Common myeloid progenitor, CD34-positive (primary cell): ENCODE measurements around the gene SELENOM.
"Not testable (repeated sequence)": the region's sequence is repeated elsewhere in the genome, so short reads cannot be mapped to it uniquely, and the experiment has no call there.

ENCODE experiments used
- CTCF ChIA-PET: fragments of 350-600 bp; sonication (Branson Sonifier 250); formaldehyde crosslinking; loops from one replicate; lab custom pipeline; 2021; ENCODE audit warnings: antibody characterized with exemption; lab: Charles Lee
- POLR2A ChIA-PET: fragments of 350-600 bp; sonication (Branson Sonifier 250); formaldehyde crosslinking; loops from one replicate; lab custom pipeline; 2021; ENCODE audit warnings: antibody characterized with exemption; lab: Charles Lee
- DNase-seq, 3 donors: peaks; one replicate each; pipeline versions ENCODE4 v3.0.0 to v3.0.0-alpha.2; 2013
- H3K27ac ChIP-seq, 2 experiments: 1 replicate in 1 of 2; 2 replicates in 1 of 2; pipeline ENCODE4 v1.7.0; 2013; ENCODE audit warnings: inconsistent platforms in 2 of 2, low read length in 2 of 2, mild to moderate bottlenecking in 2 of 2, low read depth in 1 of 2, moderate library complexity in 1 of 2; ENCODE audit not compliant: severe bottlenecking in 2 of 2, insufficient read depth in 1 of 2, poor library complexity in 1 of 2
- H3K27me3 ChIP-seq, 5 experiments: replicated peaks in 2 of 5; 1 replicate in 3 of 5; 2 replicates in 2 of 5; pipeline versions ENCODE4 v1.6.1 to v1.7.0; 2013; ENCODE audit warnings: low read length in 4 of 5, mild to moderate bottlenecking in 2 of 5, moderate library complexity in 2 of 5, inconsistent platforms in 1 of 5; ENCODE audit not compliant: insufficient read depth in 5 of 5, control insufficient read depth in 4 of 5
- H3K36me3 ChIP-seq, 4 experiments: 1 replicate in 2 of 4; 2 replicates in 2 of 4; pipeline versions ENCODE4 v1.6.1 to v1.7.0; 2013; ENCODE audit warnings: low read length in 3 of 4, control low read depth in 1 of 4, mild to moderate bottlenecking in 1 of 4; ENCODE audit not compliant: control insufficient read depth in 4 of 4, insufficient read depth in 4 of 4
- H3K4me1 ChIP-seq, 4 experiments: 1 replicate in 3 of 4; 2 replicates in 1 of 4; pipeline versions ENCODE4 v1.6.1 to v1.7.1; 2013; ENCODE audit warnings: low read length in 3 of 4, mild to moderate bottlenecking in 3 of 4, control low read depth in 1 of 4, inconsistent platforms in 1 of 4, moderate library complexity in 1 of 4; ENCODE audit not compliant: control insufficient read depth in 4 of 4, insufficient read depth in 4 of 4; ENCODE audit errors: control extremely low read depth in 1 of 4
- H3K4me3 ChIP-seq, 7 experiments: 1 replicate in 4 of 7; 2 replicates in 3 of 7; pipeline versions ENCODE4 v1.5.1 to v1.7.0; 2013; ENCODE audit warnings: mild to moderate bottlenecking in 7 of 7, low read length in 6 of 7, moderate library complexity in 6 of 7, inconsistent platforms in 2 of 7, low read depth in 2 of 7, control low read depth in 1 of 7; ENCODE audit not compliant: insufficient read depth in 4 of 7, control insufficient read depth in 1 of 7; ENCODE audit errors: extremely low read depth in 1 of 7
- H3K9me3 ChIP-seq, 5 experiments: 1 replicate in 4 of 5; 2 replicates in 1 of 5; pipeline versions ENCODE4 v1.6.1 to v1.7.1; 2013; ENCODE audit warnings: low read length in 4 of 5, mild to moderate bottlenecking in 2 of 5, inconsistent platforms in 1 of 5, low read depth in 1 of 5, moderate library complexity in 1 of 5; ENCODE audit not compliant: control insufficient read depth in 4 of 5, insufficient read depth in 2 of 5; ENCODE audit errors: control extremely low read depth in 1 of 5
- WGBS: methylation state at CpG from one replicate; pipeline ENCODE4 v1.1.5; 2013; ENCODE audit not compliant: insufficient coverage; 5-methylcytosine and 5-hydroxymethylcytosine counted together

SELENOM gene

GRCh38 chr22:31080848-31081649, 26.3 kb downstream of the SELENOM start, which contains the start of gene SMTN:
TSS of gene SMTN (plus strand) at chr22:31081318. CDS start at chr22:31083259, 1,941 bp downstream.
- DNase-seq = peak; percentile 87 to 91 (median 89)
- no peaks in the 10 kb centered on the region for H3K27me3 ChIP-seq
- POLR2A ChIA-PET = interaction anchor here (2.3 kb wide), 1 partner anchor 112 kb away, joined by 5 read pairs; the partner anchor contains the start of genes MORC2 and TUG1
- H3K36me3 ChIP-seq = no peaks in the 10 kb centered on the region
- CTCF ChIA-PET = interaction anchor here (0.6 to 6.9 kb wide), 7 partner anchors 8 to 426 kb away, joined by 3 to 48 read pairs (median 3); partner anchors contain the start of gene LIMK2
- peak within 1 kb of the TSS; percentile 67 to 88 (median 86) for H3K4me3 ChIP-seq
- under 1% methylated on average over 45 of the region's 63 CpGs for WGBS
- H3K4me1 ChIP-seq = peaks cover 2 to 49% (median 45%) of the 10 kb centered on the region in 4 experiments
- peak within 1 kb of the TSS; percentile 72 to 79 for H3K27ac ChIP-seq
- H3K9me3 ChIP-seq = no peaks in the 10 kb centered on the region

- no peaks in the 10 kb centered on the region for H3K9me3 ChIP-seq
- no peaks in the 10 kb centered on the region for H3K36me3 ChIP-seq
- POLR2A ChIA-PET = interaction anchor here (2.3 kb wide), 1 partner anchor 112 kb away, joined by 5 read pairs; the partner anchor contains the start of genes MORC2 and TUG1
- DNase-seq = peak in 2 of 3 donors; percentile 15 to 20
- H3K4me1 ChIP-seq = peaks cover 2 to 42% (median 39%) of the 10 kb centered on the region in 4 experiments
- H3K4me3 ChIP-seq = peak overlapping the region; percentile 67 to 88 (median 86)
- WGBS = 15% methylated on average over 2 of the region's 5 CpGs
- H3K27ac ChIP-seq = peak overlapping the region; percentile 72 to 79
- CTCF ChIA-PET = interaction anchor here (0.6 to 6.9 kb wide), 6 partner anchors 8 to 425 kb away, joined by 3 to 48 read pairs (median 4); partner anchors contain the start of gene LIMK2
- H3K27me3 ChIP-seq = no peaks in the 10 kb centered on the region
These were observed 27.1 kb downstream of the SELENOM start for GRCh38 chr22:31080164-31080847.

- no peaks in the 10 kb centered on the region for H3K36me3 ChIP-seq
- no peaks in the 10 kb centered on the region for H3K9me3 ChIP-seq
- peaks cover 2 to 35% (median 33%) of the 10 kb centered on the region in 4 experiments for H3K4me1 ChIP-seq
- H3K4me3 ChIP-seq = no peak overlapping the region
- POLR2A ChIA-PET = no interaction called here
- no peak overlapping the region for H3K27ac ChIP-seq
- WGBS = 95% methylated on average over 11 of the region's 12 CpGs
- CTCF ChIA-PET = interaction anchor here (1.0 to 2.2 kb wide), 3 partner anchors 9 to 133 kb away, joined by 3 to 6 read pairs (median 4); no protein-coding TSS in a partner anchor
- H3K27me3 ChIP-seq = no peaks in the 10 kb centered on the region
- DNase-seq = no peak
These were observed 28.2 kb downstream of the SELENOM start for GRCh38 chr22:31079095-31079642.

GRCh38 chr22:31078389-31078788, 29.0 kb downstream of the SELENOM start:
- H3K27me3 ChIP-seq, POLR2A ChIA-PET, H3K36me3 ChIP-seq, H3K9me3 ChIP-seq, H3K4me3 ChIP-seq, DNase-seq, H3K27ac ChIP-seq: not testable (repeated sequence)
- WGBS = no CpG with 5 or more reads among the region's 2 CpGs
- CTCF ChIA-PET = interaction anchor here (2.2 kb wide), 1 partner anchor 132 kb away, joined by 6 read pairs; no protein-coding TSS in a partner anchor
- peaks cover 2 to 27% (median 25%) of the 10 kb centered on the region in 4 experiments for H3K4me1 ChIP-seq

- CTCF ChIA-PET = no interaction called here
- WGBS = 100% methylated on average over 3 of the region's 6 CpGs
- Histone ChIP-seq H3K36me3 (no peaks in the 10 kb centered on the region), H3K4me3 (no peak overlapping the region), H3K4me1 (peaks cover 2 to 20% (median 18%) of the 10 kb centered on the region in 4 experiments), H3K27me3 (no peaks in the 10 kb centered on the region), H3K9me3 (no peaks in the 10 kb centered on the region), H3K27ac (no peak overlapping the region)
- POLR2A ChIA-PET = no interaction called here
- DNase-seq = no peak
These were observed 29.7 kb downstream of the SELENOM start for GRCh38 chr22:31077681-31078080.

- no peak overlapping the region for H3K27ac ChIP-seq
- DNase-seq = no peak
These were observed 31.4 kb downstream of the SELENOM start for GRCh38 chr22:31075961-31076360.

More at GRCh38 chr22:31075961-31076360, 31.4 kb downstream of the SELENOM start:
- peaks cover 2 to 4% (median 4%) of the 10 kb centered on the region in 4 experiments for H3K4me1 ChIP-seq
- ChIA-PET POLR2A (interaction anchor here (0.5 kb wide), 1 partner anchor 45 kb away, joined by 4 read pairs; no protein-coding TSS in a partner anchor), CTCF (no interaction called here)
- H3K36me3 ChIP-seq = no peaks in the 10 kb centered on the region
- no peaks in the 10 kb centered on the region for H3K27me3 ChIP-seq
- no peaks in the 10 kb centered on the region for H3K9me3 ChIP-seq
- 93% methylated on average over 15 of the region's 15 CpGs for WGBS
- no peak overlapping the region for H3K4me3 ChIP-seq
